ENCODE data around the gene UBASH3B. TPM values are rescaled to one million over a fixed set of nuclear protein-coding genes. Genes with fewer than 3 reads are reported as not detected.
"Not testable (repeated sequence)": the region's sequence is repeated elsewhere in the genome, so short reads cannot be mapped to it uniquely, and the experiment has no call there.

UBASH3B gene
- total RNA-seq (10 to 100 TPM in 2 of 5 donors, 1 to 10 TPM in 3; 2.9 to 60.5 (median 9.4) TPM), polyA plus RNA-seq (1 to 10 TPM in 2 of 3 donors, under 1 TPM in 1; 0.58 to 2.3 (median 1.8) TPM)
- long read RNA-seq, donor 1 = 0 reads
- long read RNA-seq, donor 2 = 0 reads
- long read RNA-seq, donor 3 = 0 reads
- long read RNA-seq, donor 4 = 0 reads
- long read RNA-seq, donor 5 = 0 reads
- long read RNA-seq, donor 6 = 0 reads
- long read RNA-seq, donor 7 = 0 reads
- long read RNA-seq, donor 8 = 0 reads
- long read RNA-seq, donor 9, partial matches to known transcripts = 0 of 1 reads
- long read RNA-seq, donor 9, other reads (novel, unspliced or antisense) = 0 of 1 reads
- long read RNA-seq, donor 10 = 0 reads

DNA sequence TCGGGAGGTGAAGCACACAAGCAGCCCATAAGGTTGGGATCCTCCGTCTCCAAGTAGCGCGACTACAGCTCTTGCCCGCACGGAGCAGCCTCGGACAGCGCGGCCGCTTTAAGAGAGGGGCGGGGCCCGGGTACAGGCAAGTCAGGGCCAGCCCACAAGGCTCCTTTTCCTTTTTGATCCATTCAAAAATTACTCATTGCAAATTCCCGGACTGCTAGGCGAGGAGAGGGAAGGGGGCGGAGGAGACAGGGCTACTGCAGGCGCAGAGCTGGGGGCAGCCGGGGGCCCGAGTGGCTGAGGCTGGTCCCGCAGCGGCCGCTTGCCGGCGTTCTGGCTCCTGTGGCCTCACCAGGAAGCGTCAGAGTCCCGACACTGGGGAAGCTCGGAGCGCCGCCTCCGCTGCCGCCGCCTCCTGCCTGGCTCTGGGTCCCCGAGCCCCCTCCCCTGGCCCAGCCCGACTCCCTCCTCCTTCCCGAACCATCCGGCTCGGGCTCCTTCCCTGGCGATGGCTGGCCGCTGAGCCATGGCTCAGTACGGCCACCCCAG lies at the start of gene UBASH3B:
Gene UBASH3B (plus strand): TSS at position 196 of the 546 bp plus-strand sequence. CDS start 328 bp downstream, at position 524.
- Histone ChIP-seq H3K36me3 (no peaks in the 10 kb centered on the region), H3K4me1 (peaks cover 7 to 20% (median 18%) of the 10 kb centered on the region in 4 donors), H3K27ac (peak within 1 kb of the TSS; percentile 81 to 95 (median 91)), H3K27me3 (peaks cover 0 to 20% (median 0%) of the 10 kb centered on the region in 3 donors), H3K9me3 (no peaks in the 10 kb centered on the region), H3K4me3 (peak within 1 kb of the TSS; percentile 71 to 86 (median 78))
- intact Hi-C loops (cut with DNase I; ENCODE audit: low total_unique reads) = no loop called here
- DNase-seq = peak; percentile 77 to 89
- TF ChIP-seq EP300 (IDR thresholded peaks at IDR 0.05) (no peak), POLR2AphosphoS5 (IDR thresholded peaks at IDR 0.05) (peak; percentile 16 to 61 (median 40)), CTCF (IDR thresholded peaks at IDR 0.05) (peak in 1 of 7 experiments; percentile 10), POLR2A (IDR thresholded peaks at IDR 0.05) (no peak)
- 0 to 4% (median 1%) methylated on average over 20 to 39 of the region's 39 CpGs for WGBS, 5 donors

DNA sequence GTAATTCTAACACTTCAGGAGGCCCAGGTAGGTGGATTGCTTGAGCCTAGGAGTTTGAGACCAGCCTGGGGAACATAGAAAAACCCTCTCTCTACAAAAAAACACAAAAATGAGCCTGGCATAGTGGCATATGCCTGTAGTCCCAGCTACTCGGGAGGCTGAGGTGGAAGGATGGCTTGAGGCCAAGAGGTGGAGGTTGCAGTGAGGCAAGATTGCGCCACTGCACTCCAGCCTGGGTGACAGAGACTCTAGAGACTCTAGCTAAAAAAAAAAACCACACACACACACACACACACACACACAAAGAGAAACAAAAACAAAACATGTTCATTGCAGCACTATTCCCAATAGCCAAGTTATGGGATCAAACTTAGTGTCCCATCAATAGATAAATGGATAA lies 48.4 kb upstream of the UBASH3B start:
- H3K4me3 ChIP-seq; H3K27ac ChIP-seq; H3K27me3 ChIP-seq; H3K4me1 ChIP-seq; H3K36me3 ChIP-seq; H3K9me3 ChIP-seq; DNase-seq; intact Hi-C loops (cut with DNase I; ENCODE audit: low total_unique reads): not testable (repeated sequence)
- 69 to 77% (median 72%) methylated on average over 2 of the region's 2 CpGs for WGBS, 5 donors

GRCh38 chr11:122612123-122612824 lies 43.2 kb upstream of the UBASH3B start:
- H3K4me3 ChIP-seq = no peak overlapping the region
- 93 to 97% (median 95%) methylated on average over 7 of the region's 7 CpGs for WGBS, 5 donors

GRCh38 chr11:122616718-122617117 lies 38.8 kb upstream of the UBASH3B start:
- intact Hi-C loops (cut with DNase I; ENCODE audit: low total_unique reads) = no loop called here
- H3K27me3 ChIP-seq = no peaks in the 10 kb centered on the region
- TF ChIP-seq EP300 (IDR thresholded peaks at IDR 0.05) (no peak), POLR2AphosphoS5 (IDR thresholded peaks at IDR 0.05) (no peak), POLR2A (IDR thresholded peaks at IDR 0.05) (no peak), CTCF (IDR thresholded peaks at IDR 0.05) (no peak)
- no peaks in the 10 kb centered on the region for H3K36me3 ChIP-seq
- peaks cover 0 to 8% (median 0%) of the 10 kb centered on the region in 4 donors for H3K9me3 ChIP-seq
- no peak for DNase-seq
- H3K4me3 ChIP-seq = no peak overlapping the region
- 47 to 67% (median 63%) methylated on average over 4 of the region's 4 CpGs for WGBS, 5 donors
- no peak overlapping the region for H3K27ac ChIP-seq
- no peaks in the 10 kb centered on the region for H3K4me1 ChIP-seq

More at GRCh38 chr11:122612123-122612824, 43.2 kb upstream of the UBASH3B start:
- Histone ChIP-seq H3K4me1 (no peaks in the 10 kb centered on the region), H3K27me3 (no peaks in the 10 kb centered on the region), H3K27ac (no peak overlapping the region), H3K36me3 (no peaks in the 10 kb centered on the region), H3K9me3 (no peaks in the 10 kb centered on the region)
- no peak for DNase-seq
- no peak for TF ChIP-seq POLR2A (IDR thresholded peaks at IDR 0.05)
- TF ChIP-seq CTCF (IDR thresholded peaks at IDR 0.05) = no peak
- no peak for TF ChIP-seq POLR2AphosphoS5 (IDR thresholded peaks at IDR 0.05)
- TF ChIP-seq EP300 (IDR thresholded peaks at IDR 0.05) = no peak
- intact Hi-C loops (cut with DNase I; ENCODE audit: low total_unique reads) = no loop called here
